Karpas-422 (cell line): ENCODE data around the gene DSE. TPM values are rescaled to one million over a fixed set of nuclear protein-coding genes. Genes with fewer than 3 reads are reported as not detected.

ENCODE experiments used
- DNase-seq: peaks from one replicate; pipeline ENCODE4 v3.0.0-alpha.2; 2015
- H2AFZ ChIP-seq: fragments of 200-600 bp; sonication (generic); 2 replicates; pipeline ENCODE4 v1.6.1; 2014; ENCODE audit warnings: antibody characterized with exemption, low read length, mixed read lengths
- H3K27ac ChIP-seq: fragments of 200-600 bp; sonication (generic); 2 replicates; pipeline ENCODE4 v1.5.1; 2014; ENCODE audit warnings: mild to moderate bottlenecking, low read length, moderate library complexity
- H3K27me3 ChIP-seq: fragments of 200-600 bp; sonication (generic); 2 replicates; pipeline ENCODE4 v1.6.1; 2014; ENCODE audit warnings: low read length, mixed read lengths
- H3K36me3 ChIP-seq: fragments of 200-600 bp; sonication (generic); 2 replicates; pipeline ENCODE4 v1.6.1; 2014; ENCODE audit warnings: low read length, mixed read lengths; ENCODE audit not compliant: insufficient read depth
- H3K4me1 ChIP-seq: fragments of 200-600 bp; sonication (generic); 2 replicates; pipeline ENCODE4 v1.6.1; 2014; ENCODE audit warnings: mild to moderate bottlenecking, low read length, mixed read lengths
- H3K4me2 ChIP-seq: fragments of 200-600 bp; sonication (generic); 2 replicates; pipeline ENCODE4 v1.6.1; 2014; ENCODE audit warnings: low read length, low read depth, mild to moderate bottlenecking; ENCODE audit not compliant: poor library complexity, severe bottlenecking
- H3K4me3 ChIP-seq: fragments of 200-600 bp; sonication (generic); 2 replicates; pipeline ENCODE4 v1.5.1; 2014; ENCODE audit warnings: mild to moderate bottlenecking, antibody characterized with exemption, low read length, mixed read lengths
- H3K79me2 ChIP-seq: fragments of 200-600 bp; sonication (generic); 2 replicates; pipeline ENCODE4 v1.6.1; 2014; ENCODE audit warnings: mild to moderate bottlenecking, low read length, mixed read lengths
- H3K9ac ChIP-seq: fragments of 200-600 bp; sonication (generic); 2 replicates; pipeline ENCODE4 v1.6.0; 2014; ENCODE audit warnings: low read length
- H3K9me2 ChIP-seq: fragments of 200-600 bp; sonication (generic), shearing (Covaris generic); replicated peaks from 2 replicates; pipeline ENCODE4 v1.6.0; 2014; ENCODE audit warnings: mild to moderate bottlenecking, low read length, moderate library complexity; ENCODE audit not compliant: insufficient read depth
- H3K9me3 ChIP-seq: fragments of 300-700, 200-600 bp; sonication (generic); 2 replicates; pipeline ENCODE4 v1.6.1; 2014; ENCODE audit warnings: low read length, mixed read lengths
- H4K20me1 ChIP-seq: fragments of 200-600 bp; sonication (generic); 2 replicates; pipeline ENCODE4 v1.6.1; 2014; ENCODE audit warnings: mild to moderate bottlenecking, antibody characterized with exemption, low read length, low read depth; ENCODE audit not compliant: insufficient read depth
- total RNA-seq: library from RNA; depleted of rRNA; stranded (reverse); fragments of >200 nt; shearing (Covaris generic); gene quantifications from 2 replicates; pipeline ENCODE4 v1.2.3, GENCODE V29; 2014; ENCODE audit warnings: low replicate concordance

DSE gene
- total RNA-seq, 1 experiment from 2014 or later, result 7.5 TPM

GRCh38 chr6:116392132-116393013 is 21.6 kb downstream of the DSE start:
- H3K27me3 ChIP-seq, result no peaks in the 10 kb centered on the region
- DNase-seq, result no peak
- no peaks in the 10 kb centered on the region for H3K9me3 ChIP-seq
- H3K4me3 ChIP-seq, result no peak overlapping the region
- H3K4me1 ChIP-seq, result no peaks in the 10 kb centered on the region
- H3K4me2 ChIP-seq, result no peak overlapping the region
- no peak overlapping the region for H2AFZ ChIP-seq
- no peaks in the 10 kb centered on the region for H3K79me2 ChIP-seq
- H3K9me2 ChIP-seq, result no peaks in the 10 kb centered on the region
- no peak overlapping the region for H3K27ac ChIP-seq
- H3K9ac ChIP-seq, result no peak overlapping the region
- no peaks in the 10 kb centered on the region for H3K36me3 ChIP-seq
- no peaks in the 10 kb centered on the region for H4K20me1 ChIP-seq

DNA sequence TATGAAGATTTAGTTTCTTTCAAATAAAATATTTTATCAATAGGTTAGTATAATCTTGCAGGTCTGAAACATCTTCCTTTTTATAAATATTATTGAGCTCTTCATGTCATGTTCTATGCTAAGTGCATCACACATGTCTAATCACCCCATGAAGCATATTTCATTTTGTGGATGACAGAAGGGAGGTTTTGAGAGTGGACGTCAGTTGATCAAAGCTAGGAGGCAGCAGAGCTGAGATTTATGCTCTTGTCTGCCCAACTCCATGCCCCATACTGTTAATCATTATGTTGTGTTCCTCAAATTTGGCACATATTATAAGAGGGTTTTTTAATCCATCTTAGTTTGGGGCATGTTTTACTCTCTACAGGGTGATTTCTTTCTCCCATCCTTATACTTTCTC is 22.7 kb downstream of the DSE start:
- Histone ChIP-seq H3K79me2 (no peaks in the 10 kb centered on the region), H3K9me2 (no peaks in the 10 kb centered on the region), H3K4me2 (no peak overlapping the region), H3K36me3 (no peaks in the 10 kb centered on the region), H3K9ac (no peak overlapping the region), H3K27ac (no peak overlapping the region), H3K9me3 (no peaks in the 10 kb centered on the region), H4K20me1 (no peaks in the 10 kb centered on the region), H3K27me3 (no peaks in the 10 kb centered on the region), H3K4me3 (no peak overlapping the region), H2AFZ (no peak overlapping the region), H3K4me1 (no peaks in the 10 kb centered on the region)
- no peak for DNase-seq

DNA sequence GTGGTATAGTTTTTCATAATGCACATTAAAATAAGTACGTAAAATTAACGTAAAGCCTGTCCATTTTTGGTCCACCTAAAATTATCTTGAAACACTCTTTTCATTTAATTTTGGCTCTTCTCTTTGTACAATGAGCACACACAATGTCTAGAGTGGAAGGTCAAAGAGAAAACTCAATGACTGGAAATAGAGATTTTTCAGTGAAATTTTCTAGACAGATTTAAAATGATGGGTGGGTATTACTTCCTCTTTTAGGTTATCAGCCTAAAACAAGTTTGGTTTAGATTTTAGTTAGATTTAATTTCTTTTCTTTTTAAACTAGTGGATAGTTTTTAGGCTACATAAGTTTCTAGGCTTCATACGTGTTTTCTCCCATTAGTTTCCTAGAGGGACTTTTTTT is 24.9 kb downstream of the DSE start:
- H3K27me3 ChIP-seq, result no peaks in the 10 kb centered on the region
- H3K4me2 ChIP-seq, result no peak overlapping the region
- H3K79me2 ChIP-seq, result no peaks in the 10 kb centered on the region
- H3K4me3 ChIP-seq, result no peak overlapping the region
- H3K27ac ChIP-seq, result no peak overlapping the region
- peaks cover 3% of the 10 kb centered on the region; the same call in 1 of the 2 replicates for H3K4me1 ChIP-seq
- no peaks in the 10 kb centered on the region for H4K20me1 ChIP-seq
- H3K36me3 ChIP-seq, result no peaks in the 10 kb centered on the region
- no peak overlapping the region for H3K9ac ChIP-seq
- no peak for DNase-seq
- no peaks in the 10 kb centered on the region for H3K9me3 ChIP-seq
- H2AFZ ChIP-seq, result no peak overlapping the region
- H3K9me2 ChIP-seq, result no peaks in the 10 kb centered on the region

DNA sequence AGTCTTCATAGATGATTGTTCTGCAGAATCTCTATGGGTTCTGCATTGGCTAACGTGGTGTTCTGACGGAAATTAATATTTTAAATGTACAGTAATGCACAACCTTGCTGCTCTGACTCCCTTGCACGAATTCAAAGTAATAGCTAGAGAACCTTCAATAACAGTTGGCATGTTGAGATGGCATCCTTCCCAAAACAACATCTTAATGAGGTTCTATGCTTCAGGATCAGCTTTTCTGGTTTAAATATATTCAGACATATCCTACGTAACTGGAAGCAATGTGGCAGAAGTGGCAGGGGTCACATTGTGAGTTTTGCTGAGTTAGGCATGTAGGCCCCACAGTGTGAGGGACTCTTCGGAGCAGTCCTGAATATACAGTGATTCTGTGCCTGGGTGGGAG is 25.7 kb downstream of the DSE start:
- DNase-seq, result no peak
- Histone ChIP-seq H3K27ac (no peak overlapping the region), H3K4me1 (peaks cover 7% of the 10 kb centered on the region; the same call in 1 of the 2 replicates), H4K20me1 (no peaks in the 10 kb centered on the region), H3K79me2 (no peaks in the 10 kb centered on the region), H3K9me3 (no peaks in the 10 kb centered on the region), H3K27me3 (no peaks in the 10 kb centered on the region), H3K4me2 (no peak overlapping the region), H3K4me3 (no peak overlapping the region), H3K36me3 (no peaks in the 10 kb centered on the region), H3K9ac (no peak overlapping the region), H2AFZ (no peak overlapping the region), H3K9me2 (no peaks in the 10 kb centered on the region)

- H3K9me3 ChIP-seq, result no peaks in the 10 kb centered on the region
- no peak overlapping the region for H2AFZ ChIP-seq
- H3K36me3 ChIP-seq, result no peaks in the 10 kb centered on the region
- no peak overlapping the region for H3K9ac ChIP-seq
- no peak overlapping the region for H3K4me2 ChIP-seq
- H3K79me2 ChIP-seq, result no peaks in the 10 kb centered on the region
- no peaks in the 10 kb centered on the region for H4K20me1 ChIP-seq
- H3K27ac ChIP-seq, result no peak overlapping the region
- H3K4me1 ChIP-seq, result peaks cover 7% of the 10 kb centered on the region; the same call in 1 of the 2 replicates
- no peak for DNase-seq
- H3K9me2 ChIP-seq, result no peaks in the 10 kb centered on the region
- no peaks in the 10 kb centered on the region for H3K27me3 ChIP-seq
- H3K4me3 ChIP-seq, result no peak overlapping the region
Observed at GRCh38 chr6:116397914-116398313, 27.2 kb downstream of the DSE start.

GRCh38 chr6:116398316-116399010 is 27.7 kb downstream of the DSE start:
- H3K79me2 ChIP-seq, result no peaks in the 10 kb centered on the region
- no peak overlapping the region for H3K4me2 ChIP-seq
- H3K36me3 ChIP-seq, result no peaks in the 10 kb centered on the region
- no peaks in the 10 kb centered on the region for H3K9me2 ChIP-seq
- H3K9me3 ChIP-seq, result no peaks in the 10 kb centered on the region
- no peak overlapping the region for H3K4me3 ChIP-seq
- no peak overlapping the region for H2AFZ ChIP-seq
- peaks cover 7% of the 10 kb centered on the region; the same call in 1 of the 2 replicates for H3K4me1 ChIP-seq
- no peaks in the 10 kb centered on the region for H3K27me3 ChIP-seq
- no peak overlapping the region for H3K9ac ChIP-seq
- DNase-seq, result no peak
- no peak overlapping the region for H3K27ac ChIP-seq
- no peaks in the 10 kb centered on the region for H4K20me1 ChIP-seq

GRCh38 chr6:116399287-116399686 is 28.5 kb downstream of the DSE start:
- no peaks in the 10 kb centered on the region for H3K79me2 ChIP-seq
- H4K20me1 ChIP-seq, result no peaks in the 10 kb centered on the region
- H3K4me1 ChIP-seq, result peaks cover 7% of the 10 kb centered on the region; the same call in 1 of the 2 replicates
- no peak overlapping the region for H3K4me3 ChIP-seq
- no peak overlapping the region for H3K9ac ChIP-seq
- H2AFZ ChIP-seq, result no peak overlapping the region
- H3K27ac ChIP-seq, result no peak overlapping the region
- H3K36me3 ChIP-seq, result no peaks in the 10 kb centered on the region
- no peaks in the 10 kb centered on the region for H3K9me2 ChIP-seq
- DNase-seq, result no peak
- H3K9me3 ChIP-seq, result no peaks in the 10 kb centered on the region
- no peaks in the 10 kb centered on the region for H3K27me3 ChIP-seq
- no peak overlapping the region for H3K4me2 ChIP-seq

DNA sequence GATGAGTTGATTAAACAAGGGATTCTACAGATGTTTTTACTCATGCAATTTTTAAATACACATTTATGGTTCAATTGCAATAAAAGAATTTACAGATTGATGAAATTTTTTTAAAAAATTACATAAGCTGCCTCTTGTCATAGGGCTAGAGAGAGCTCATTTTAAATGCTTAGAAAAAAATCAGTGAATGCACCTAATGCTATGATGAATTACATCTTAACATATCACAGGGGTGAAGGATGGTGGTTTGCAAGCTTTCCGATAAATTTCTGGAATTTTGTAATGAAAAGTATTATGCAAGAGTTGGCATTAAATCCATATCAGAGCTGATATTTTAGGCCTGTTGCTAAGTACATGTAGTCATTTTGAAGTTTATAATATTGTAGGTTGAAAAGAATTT is 29.6 kb downstream of the DSE start:
- H3K9me2 ChIP-seq, result no peaks in the 10 kb centered on the region
- H3K27ac ChIP-seq, result no peak overlapping the region
- no peak overlapping the region for H3K4me3 ChIP-seq
- peaks cover 15% of the 10 kb centered on the region for H3K4me1 ChIP-seq
- H3K36me3 ChIP-seq, result no peaks in the 10 kb centered on the region
- H2AFZ ChIP-seq, result no peak overlapping the region
- no peak overlapping the region for H3K4me2 ChIP-seq
- no peak for DNase-seq
- H3K9ac ChIP-seq, result no peak overlapping the region
- H3K9me3 ChIP-seq, result no peaks in the 10 kb centered on the region
- no peaks in the 10 kb centered on the region for H3K27me3 ChIP-seq
- H4K20me1 ChIP-seq, result no peaks in the 10 kb centered on the region
- H3K79me2 ChIP-seq, result no peaks in the 10 kb centered on the region
